Neutrophil (primary cell): Measurements from ENCODE around the gene KLHL18.

Source experiments
- H3K27ac ChIP-seq: fragments of 200-600 bp; sonication (generic); 2 replicates; pipeline ENCODE4 v1.5.1; 2016; ENCODE audit warnings: mild to moderate bottlenecking, moderate library complexity
- H3K27me3 ChIP-seq: fragments of 200-600 bp; sonication (generic); 2 replicates; pipeline ENCODE4 v1.6.0; 2016; ENCODE audit warnings: mild to moderate bottlenecking
- H3K36me3 ChIP-seq: fragments of 200-600 bp; sonication (generic); 2 replicates; pipeline ENCODE4 v1.5.1; 2017
- H3K4me1 ChIP-seq, 2 experiments: fragments of 200-600 bp in 1 of 2; sonication (generic) in 1 of 2; 1 replicate in 1 of 2; 2 replicates in 1 of 2; pipeline versions ENCODE4 v1.5.1 to v1.6.1; 2013 to 2016; ENCODE audit warnings: low read depth in 1 of 2, low read length in 1 of 2, mild to moderate bottlenecking in 1 of 2, moderate library complexity in 1 of 2; ENCODE audit not compliant: control insufficient read depth in 1 of 2, insufficient read depth in 1 of 2
- H3K4me3 ChIP-seq, 2 experiments: fragments of 200-600 bp in 1 of 2; sonication (generic) in 1 of 2; 1 replicate in 1 of 2; 2 replicates in 1 of 2; pipeline ENCODE4 v1.5.1; 2013 to 2016; ENCODE audit warnings: low read depth in 1 of 2, low read length in 1 of 2, mild to moderate bottlenecking in 1 of 2, moderate library complexity in 1 of 2
- H3K9me3 ChIP-seq: fragments of 200-600 bp; sonication (generic); 2 replicates; pipeline ENCODE4 v1.5.1; 2016
- TF ChIP-seq, protein P1 (sequence below): fragments of 200-600 bp; sonication (generic); IDR thresholded peaks from 2 replicates; pipeline ENCODE4 v1.5.1; 2016; ENCODE audit warnings: antibody characterized with exemption

The KLHL18 gene

DNA sequence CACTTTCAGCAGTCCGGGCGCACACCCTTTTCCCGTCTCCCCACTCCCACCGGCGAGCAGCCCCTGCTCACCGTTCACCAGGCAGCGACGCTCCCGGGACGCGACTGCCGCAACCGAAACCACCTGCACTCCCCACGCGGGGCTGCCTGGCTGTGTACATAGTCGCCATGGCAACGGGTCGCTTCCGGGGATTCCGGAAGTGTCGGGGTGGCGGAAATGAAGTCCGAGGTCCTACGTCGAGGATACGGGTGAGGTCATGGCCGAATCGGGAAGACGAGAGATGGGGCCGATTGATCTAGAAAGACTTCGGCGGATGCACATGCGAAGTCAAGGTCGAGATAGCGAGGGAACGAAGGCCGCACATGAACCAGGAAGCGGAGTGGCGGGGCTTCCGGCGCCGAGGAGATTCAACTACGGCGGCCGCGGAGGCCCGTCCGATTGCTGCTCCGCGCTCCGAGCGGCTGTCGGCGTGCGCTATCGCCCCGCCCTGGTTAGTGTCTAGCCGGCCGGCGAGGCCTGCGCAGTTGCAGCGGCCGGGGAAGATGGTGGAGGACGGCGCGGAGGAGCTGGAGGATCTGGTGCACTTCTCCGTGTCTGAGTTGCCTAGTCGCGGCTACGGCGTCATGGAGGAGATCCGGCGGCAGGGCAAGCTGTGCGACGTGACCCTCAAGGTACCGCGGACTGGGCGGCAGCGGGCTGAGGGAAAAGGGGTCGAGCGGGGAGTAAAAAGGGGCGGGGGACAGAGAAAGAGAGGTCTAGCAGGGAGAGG is at the start of gene KLHL18, which contains the start of gene KIF9:
KLHL18 (plus strand) TSS at position 521 of the 769 bp plus-strand sequence; CDS start at position 543, 22 bp downstream.
KIF9 (minus strand) TSS at position 376 of the 769 bp plus-strand sequence. CDS start 5,425 bp downstream, outside the sequence.
- TF ChIP-seq, protein P1, sequence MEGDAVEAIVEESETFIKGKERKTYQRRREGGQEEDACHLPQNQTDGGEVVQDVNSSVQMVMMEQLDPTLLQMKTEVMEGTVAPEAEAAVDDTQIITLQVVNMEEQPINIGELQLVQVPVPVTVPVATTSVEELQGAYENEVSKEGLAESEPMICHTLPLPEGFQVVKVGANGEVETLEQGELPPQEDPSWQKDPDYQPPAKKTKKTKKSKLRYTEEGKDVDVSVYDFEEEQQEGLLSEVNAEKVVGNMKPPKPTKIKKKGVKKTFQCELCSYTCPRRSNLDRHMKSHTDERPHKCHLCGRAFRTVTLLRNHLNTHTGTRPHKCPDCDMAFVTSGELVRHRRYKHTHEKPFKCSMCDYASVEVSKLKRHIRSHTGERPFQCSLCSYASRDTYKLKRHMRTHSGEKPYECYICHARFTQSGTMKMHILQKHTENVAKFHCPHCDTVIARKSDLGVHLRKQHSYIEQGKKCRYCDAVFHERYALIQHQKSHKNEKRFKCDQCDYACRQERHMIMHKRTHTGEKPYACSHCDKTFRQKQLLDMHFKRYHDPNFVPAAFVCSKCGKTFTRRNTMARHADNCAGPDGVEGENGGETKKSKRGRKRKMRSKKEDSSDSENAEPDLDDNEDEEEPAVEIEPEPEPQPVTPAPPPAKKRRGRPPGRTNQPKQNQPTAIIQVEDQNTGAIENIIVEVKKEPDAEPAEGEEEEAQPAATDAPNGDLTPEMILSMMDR, result no peak
- H3K4me3 ChIP-seq, result peak within 1 kb of the TSS; percentile 70 to 97
- H3K4me1 ChIP-seq, result peaks cover 53 to 62% of the 10 kb centered on the region in 2 experiments
- H3K9me3 ChIP-seq, result no peaks in the 10 kb centered on the region
- no peaks in the 10 kb centered on the region for H3K27me3 ChIP-seq
- H3K36me3 ChIP-seq, result no peaks in the 10 kb centered on the region
- peak within 1 kb of the TSS; percentile 97 for H3K27ac ChIP-seq

DNA sequence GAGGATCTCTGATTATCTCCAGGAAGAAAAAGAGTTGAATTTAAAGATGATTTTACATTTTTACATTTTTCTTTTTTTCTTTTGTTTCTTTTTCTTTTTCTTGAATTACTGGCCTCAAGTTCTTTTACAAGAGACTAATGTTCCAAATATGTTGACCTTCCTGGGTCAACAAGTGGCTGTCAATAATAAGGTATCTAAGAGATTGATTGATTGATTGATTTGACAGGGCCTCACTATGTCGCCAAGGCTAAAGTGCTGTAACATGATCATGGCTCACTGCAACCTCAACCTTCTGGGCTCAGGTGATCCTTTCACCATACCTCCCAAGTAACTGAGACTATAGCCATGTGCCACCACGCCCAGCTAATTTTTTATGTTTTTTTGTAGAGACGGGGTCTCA is 44.7 kb upstream of the KLHL18 start:
- H3K36me3 ChIP-seq, result no peaks in the 10 kb centered on the region
- no peaks in the 10 kb centered on the region for H3K9me3 ChIP-seq
- no peak overlapping the region for H3K4me3 ChIP-seq
- H3K4me1 ChIP-seq, result no peaks in the 10 kb centered on the region
- TF ChIP-seq, protein P1, result no peak
- H3K27ac ChIP-seq, result no peak overlapping the region
- no peaks in the 10 kb centered on the region for H3K27me3 ChIP-seq

- H3K4me1 ChIP-seq, result no peaks in the 10 kb centered on the region
- H3K27ac ChIP-seq, result no peak overlapping the region
- no peak overlapping the region for H3K4me3 ChIP-seq
- no peaks in the 10 kb centered on the region for H3K27me3 ChIP-seq
- H3K36me3 ChIP-seq, result no peaks in the 10 kb centered on the region
- no peaks in the 10 kb centered on the region for H3K9me3 ChIP-seq
- TF ChIP-seq, protein P1, result no peak
These were observed 42.8 kb upstream of the KLHL18 start for GRCh38 chr3:47239929-47240328.

GRCh38 chr3:47243419-47244147 is 39.2 kb upstream of the KLHL18 start:
- Histone ChIP-seq H3K4me1 (no peaks in the 10 kb centered on the region), H3K27ac (no peak overlapping the region), H3K36me3 (no peaks in the 10 kb centered on the region), H3K27me3 (no peaks in the 10 kb centered on the region), H3K4me3 (no peak overlapping the region), H3K9me3 (no peaks in the 10 kb centered on the region)
- TF ChIP-seq, protein P1, result no peak

GRCh38 chr3:47244531-47245100 is 38.1 kb upstream of the KLHL18 start:
- H3K9me3 ChIP-seq, result no peaks in the 10 kb centered on the region
- H3K4me3 ChIP-seq, result no peak overlapping the region
- no peaks in the 10 kb centered on the region for H3K4me1 ChIP-seq
- no peak overlapping the region for H3K27ac ChIP-seq
- H3K36me3 ChIP-seq, result no peaks in the 10 kb centered on the region
- no peaks in the 10 kb centered on the region for H3K27me3 ChIP-seq
- TF ChIP-seq, protein P1, result no peak
